Adrenal gland (tissue), 5 donors: ENCODE results near the gene TYMP.

Experiments
- POLR2A ChIP-seq, 2 donors: fragments of 450-650 bp; IDR thresholded peaks; one replicate each; pipeline ENCODE4 v1.6.1; 2017; ENCODE audit warnings: antibody characterized with exemption in 2 of 2, mild to moderate bottlenecking in 2 of 2, moderate library complexity in 1 of 2
- TF ChIP-seq, protein P1 (sequence below), 6 experiments: fragments of 450-650 bp in 4 of 6; fragments of 200-600 bp in 2 of 6; sonication (generic) in 1 of 6; IDR thresholded peaks; 1 replicate in 5 of 6; 2 replicates in 1 of 6; pipeline versions ENCODE4 v1.5.1 to v1.8.0; 2016 to 2021; ENCODE audit warnings: antibody characterized with exemption in 6 of 6, mild to moderate bottlenecking in 2 of 6, moderate library complexity in 1 of 6
- donor health status: DM: no; HTN: no; CAD: no.

DNA sequence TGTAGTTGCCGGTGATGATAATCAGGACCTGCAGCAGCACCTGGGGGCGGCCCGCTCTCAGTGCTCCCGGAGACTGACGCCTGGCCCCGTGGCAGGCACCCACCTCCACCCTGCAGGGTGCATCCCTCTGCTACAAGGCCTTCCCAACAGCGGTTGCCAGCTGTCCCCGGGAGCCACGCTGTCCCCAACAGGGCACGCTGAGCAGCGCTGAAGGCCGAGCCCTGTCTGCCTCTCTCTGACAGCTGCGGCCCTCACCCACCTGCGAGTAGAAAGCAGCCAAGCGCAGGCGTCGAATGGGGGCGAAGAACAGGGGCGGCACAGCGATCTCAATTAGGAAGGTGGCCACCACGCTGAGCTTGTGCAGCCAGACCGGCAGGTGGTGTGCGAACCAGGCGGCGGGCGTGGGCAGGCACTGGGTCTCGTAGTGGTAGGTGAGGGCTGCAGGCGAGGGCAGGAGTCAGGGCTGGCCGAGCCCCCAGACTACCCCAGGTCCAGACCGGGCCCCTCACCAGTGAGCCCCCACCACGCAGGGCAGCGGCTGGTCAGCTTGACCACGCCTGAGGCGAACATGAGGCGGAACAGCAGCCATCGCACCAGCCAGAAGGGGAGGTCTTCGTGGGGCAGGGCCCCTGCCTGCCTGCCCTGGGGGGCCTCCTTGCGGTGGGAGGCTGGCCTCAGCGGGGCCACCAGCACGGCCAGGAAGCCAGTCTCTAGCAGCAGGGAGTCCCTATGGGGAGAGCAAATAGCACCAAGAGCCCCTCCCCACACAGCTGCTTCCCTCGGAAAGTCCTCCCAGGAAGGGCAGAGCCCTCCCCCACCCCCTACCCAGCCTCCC, 23.8 kb downstream of the TYMP start:
- TF ChIP-seq, protein P1, sequence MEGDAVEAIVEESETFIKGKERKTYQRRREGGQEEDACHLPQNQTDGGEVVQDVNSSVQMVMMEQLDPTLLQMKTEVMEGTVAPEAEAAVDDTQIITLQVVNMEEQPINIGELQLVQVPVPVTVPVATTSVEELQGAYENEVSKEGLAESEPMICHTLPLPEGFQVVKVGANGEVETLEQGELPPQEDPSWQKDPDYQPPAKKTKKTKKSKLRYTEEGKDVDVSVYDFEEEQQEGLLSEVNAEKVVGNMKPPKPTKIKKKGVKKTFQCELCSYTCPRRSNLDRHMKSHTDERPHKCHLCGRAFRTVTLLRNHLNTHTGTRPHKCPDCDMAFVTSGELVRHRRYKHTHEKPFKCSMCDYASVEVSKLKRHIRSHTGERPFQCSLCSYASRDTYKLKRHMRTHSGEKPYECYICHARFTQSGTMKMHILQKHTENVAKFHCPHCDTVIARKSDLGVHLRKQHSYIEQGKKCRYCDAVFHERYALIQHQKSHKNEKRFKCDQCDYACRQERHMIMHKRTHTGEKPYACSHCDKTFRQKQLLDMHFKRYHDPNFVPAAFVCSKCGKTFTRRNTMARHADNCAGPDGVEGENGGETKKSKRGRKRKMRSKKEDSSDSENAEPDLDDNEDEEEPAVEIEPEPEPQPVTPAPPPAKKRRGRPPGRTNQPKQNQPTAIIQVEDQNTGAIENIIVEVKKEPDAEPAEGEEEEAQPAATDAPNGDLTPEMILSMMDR (IDR thresholded peaks at IDR 0.05) = no peak
- no peak for TF ChIP-seq POLR2A (IDR thresholded peaks at IDR 0.05)
